DOHH2 (cell line): Measurements from ENCODE around the gene FBXW7.

Source experiments
- H3F3A ChIP-seq: fragments of 200-600 bp; sonication (generic), shearing (Covaris generic); 2 replicates; pipeline ENCODE4 v1.6.0; 2016; ENCODE audit warnings: antibody characterized with exemption, mild to moderate bottlenecking; ENCODE audit not compliant: control insufficient read depth, insufficient read depth
- H3K27ac ChIP-seq: fragments of 200-600 bp; sonication (generic); 2 replicates; pipeline ENCODE4 v1.5.1; 2014; ENCODE audit warnings: low read depth, mild to moderate bottlenecking, low read length, moderate library complexity
- H3K27me3 ChIP-seq: fragments of 200-600 bp; sonication (generic); 2 replicates; pipeline ENCODE4 v1.6.1; 2014; ENCODE audit warnings: mild to moderate bottlenecking, low read length, mixed read lengths; ENCODE audit not compliant: control insufficient read depth
- H3K36me3 ChIP-seq: fragments of 200-600 bp; sonication (generic); 2 replicates; pipeline ENCODE4 v1.6.1; 2014; ENCODE audit warnings: mild to moderate bottlenecking, low read length, moderate library complexity, mixed read lengths; ENCODE audit not compliant: control insufficient read depth
- H3K4me1 ChIP-seq: fragments of 200-600 bp; sonication (generic); 2 replicates; pipeline ENCODE4 v1.6.1; 2014; ENCODE audit warnings: mild to moderate bottlenecking, low read length, mixed read lengths; ENCODE audit not compliant: control insufficient read depth
- H3K4me2 ChIP-seq: fragments of 200-600 bp; sonication (generic); 2 replicates; pipeline ENCODE4 v1.6.0; 2014; ENCODE audit warnings: mild to moderate bottlenecking, low read length, moderate library complexity
- H3K4me3 ChIP-seq: fragments of 200-600 bp; sonication (generic); 2 replicates; pipeline ENCODE4 v1.5.1; 2014; ENCODE audit warnings: mild to moderate bottlenecking, low read length, mixed read lengths
- H3K79me2 ChIP-seq: fragments of 200-600 bp; sonication (generic); 2 replicates; pipeline ENCODE4 v1.6.1; 2014; ENCODE audit warnings: mild to moderate bottlenecking, low read length, mixed read lengths; ENCODE audit not compliant: control insufficient read depth
- H3K9me2 ChIP-seq: fragments of 200-600 bp; sonication (generic); replicated peaks from 2 replicates; pipeline ENCODE4 v1.6.1; 2014; ENCODE audit warnings: mild to moderate bottlenecking, low read length, mixed read lengths; ENCODE audit not compliant: control insufficient read depth
- H3K9me3 ChIP-seq: fragments of 200-600 bp; sonication (generic); 2 replicates; pipeline ENCODE4 v1.6.1; 2014; ENCODE audit warnings: antibody characterized with exemption, low read length, mixed read lengths; ENCODE audit not compliant: control insufficient read depth, insufficient read depth
- H4K20me1 ChIP-seq: fragments of 200-600 bp; sonication (generic); 2 replicates; pipeline ENCODE4 v1.6.0; 2014; ENCODE audit warnings: low read depth, mild to moderate bottlenecking, antibody characterized with exemption, low read length, moderate library complexity; ENCODE audit not compliant: control insufficient read depth, insufficient read depth
- CTCF ChIP-seq: fragments of 200-600 bp; sonication (generic); IDR thresholded peaks from one replicate; pipeline ENCODE4 v1.5.1; 2014; ENCODE audit warnings: antibody characterized with exemption, mild to moderate bottlenecking, low read depth, low read length; ENCODE audit not compliant: poor library complexity, severe bottlenecking
- EZH2phosphoT487 ChIP-seq: fragments of 200-600 bp; sonication (generic); IDR thresholded peaks from 2 replicates; pipeline ENCODE4 v1.6.1; 2017; ENCODE audit warnings: borderline replicate concordance, mild to moderate bottlenecking, antibody characterized with exemption, low read length, moderate library complexity, mixed read lengths

The FBXW7 gene

GRCh38 chr4:152340818-152341217 lies 195.1 kb downstream of the FBXW7 start:
- Histone ChIP-seq H3K4me2 (no peak overlapping the region), H3K9me3 (no peaks in the 10 kb centered on the region), H3K4me3 (no peak overlapping the region), H3K4me1 (no peaks in the 10 kb centered on the region), H4K20me1 (no peaks in the 10 kb centered on the region), H3F3A (no peaks in the 10 kb centered on the region), H3K9me2 (no peaks in the 10 kb centered on the region), H3K79me2 (no peaks in the 10 kb centered on the region), H3K36me3 (peaks cover 4% of the 10 kb centered on the region), H3K27ac (no peak overlapping the region), H3K27me3 (no peaks in the 10 kb centered on the region)
- no peak for TF ChIP-seq EZH2phosphoT487
- TF ChIP-seq CTCF: no peak

- no peaks in the 10 kb centered on the region for H4K20me1 ChIP-seq
- H3K27ac ChIP-seq: no peak overlapping the region
These were observed 196.3 kb downstream of the FBXW7 start for GRCh38 chr4:152339576-152339975.

GRCh38 chr4:152334931-152335330 lies 201.0 kb downstream of the FBXW7 start:
- H3K27ac ChIP-seq: no peak overlapping the region
- no peaks in the 10 kb centered on the region for H3K27me3 ChIP-seq
- H3K9me2 ChIP-seq: no peaks in the 10 kb centered on the region
- H3K9me3 ChIP-seq: no peaks in the 10 kb centered on the region
- no peaks in the 10 kb centered on the region for H4K20me1 ChIP-seq
- no peaks in the 10 kb centered on the region for H3F3A ChIP-seq
- H3K36me3 ChIP-seq: peaks cover 15% of the 10 kb centered on the region
- no peak for TF ChIP-seq EZH2phosphoT487
- no peak for TF ChIP-seq CTCF
- no peaks in the 10 kb centered on the region for H3K4me1 ChIP-seq
- no peaks in the 10 kb centered on the region for H3K79me2 ChIP-seq
- H3K4me3 ChIP-seq: no peak overlapping the region
- H3K4me2 ChIP-seq: no peak overlapping the region

More at GRCh38 chr4:152339576-152339975, 196.3 kb downstream of the FBXW7 start:
- H3K9me3 ChIP-seq: no peaks in the 10 kb centered on the region
- no peaks in the 10 kb centered on the region for H3K4me1 ChIP-seq
- H3F3A ChIP-seq: no peaks in the 10 kb centered on the region
- no peaks in the 10 kb centered on the region for H3K27me3 ChIP-seq
- H3K9me2 ChIP-seq: no peaks in the 10 kb centered on the region
- no peak overlapping the region for H3K4me2 ChIP-seq
- TF ChIP-seq EZH2phosphoT487 (no peak), CTCF (no peak)
- H3K4me3 ChIP-seq: no peak overlapping the region
- no peaks in the 10 kb centered on the region for H3K79me2 ChIP-seq
- H3K36me3 ChIP-seq: peaks cover 4% of the 10 kb centered on the region

- Histone ChIP-seq H3K4me1 (no peaks in the 10 kb centered on the region), H4K20me1 (no peaks in the 10 kb centered on the region), H3F3A (no peaks in the 10 kb centered on the region), H3K9me2 (no peaks in the 10 kb centered on the region), H3K4me3 (no peak overlapping the region), H3K79me2 (no peaks in the 10 kb centered on the region), H3K9me3 (no peaks in the 10 kb centered on the region), H3K27ac (no peak overlapping the region), H3K36me3 (peaks cover 35% of the 10 kb centered on the region), H3K27me3 (no peaks in the 10 kb centered on the region), H3K4me2 (no peak overlapping the region)
- TF ChIP-seq CTCF (no peak), EZH2phosphoT487 (no peak)
These were observed 204.8 kb downstream of the FBXW7 start for GRCh38 chr4:152331042-152331441.
